PC-9 (cell line): ENCODE measurements around the gene MMAB. TPM values are rescaled to one million over a fixed set of nuclear protein-coding genes. Genes with fewer than 3 reads are reported as not detected.
A peak's percentile ranks its signal among the peaks of the same experiment; 100 is the strongest.

Experiments
- BruUV-seq: library from RNA; stranded (reverse); fragments of 400-500 nt; replicated peaks from 2 replicates; lab custom pipeline; 2021; lab: Mats Ljungman, UMichigan
- CTCF ChIA-PET: fragments of 300-600 bp; sonication (Branson Sonifier 250); formaldehyde crosslinking; loops from one replicate; lab custom pipeline; 2022; ENCODE audit warnings: antibody characterized with exemption; lab: Charles Lee
- POLR2A ChIA-PET: fragments of 300-600 bp; sonication (Branson Sonifier 250); formaldehyde crosslinking; loops from one replicate; lab custom pipeline; 2022; ENCODE audit warnings: antibody characterized with exemption; ENCODE audit not compliant: unreplicated experiment; lab: Charles Lee
- DNase-seq, 2 experiments: peaks; one replicate each; pipeline versions ENCODE4 v3.0.0 to v3.0.0-alpha.2; 2015 to 2022; ENCODE audit warnings: mixed read lengths in 1 of 2
- H2AFZ ChIP-seq: fragments of 200-600 bp; sonication (generic); 2 replicates; pipeline ENCODE4 v1.8.1; 2017; ENCODE audit warnings: antibody characterized with exemption
- H3F3A ChIP-seq: fragments of 200-600 bp; sonication (generic); 2 replicates; pipeline ENCODE4 v1.8.1; 2017; ENCODE audit warnings: antibody characterized with exemption, mild to moderate bottlenecking, low read depth; ENCODE audit not compliant: insufficient read depth
- H3K27ac ChIP-seq: fragments of 200-600 bp; sonication (generic); 2 replicates; pipeline ENCODE4 v1.6.1; 2016; ENCODE audit warnings: mixed run types
- H3K27me3 ChIP-seq: fragments of 200-600 bp; sonication (generic); 2 replicates; pipeline ENCODE4 v1.6.1; 2016; ENCODE audit warnings: low read depth, mixed run types; ENCODE audit not compliant: insufficient read depth
- H3K36me3 ChIP-seq: fragments of 200-600 bp; sonication (generic); 2 replicates; pipeline ENCODE4 v1.6.1; 2016; ENCODE audit warnings: low read depth, mixed run types
- H3K4me1 ChIP-seq: fragments of 200-600 bp; sonication (generic); replicated peaks from 2 replicates; pipeline ENCODE4 v1.6.1; 2016; ENCODE audit warnings: mixed run types; ENCODE audit not compliant: insufficient read depth
- H3K4me2 ChIP-seq: fragments of 200-600 bp; sonication (generic); 2 replicates; pipeline ENCODE4 v1.6.1; 2017; ENCODE audit warnings: mixed run types
- H3K4me3 ChIP-seq: fragments of 200-600 bp; sonication (generic); 2 replicates; pipeline ENCODE4 v1.6.1; 2016; ENCODE audit warnings: mixed run types
- H3K79me2 ChIP-seq: fragments of 200-600 bp; sonication (generic); 2 replicates; pipeline ENCODE4 v1.6.1; 2017; ENCODE audit warnings: low read depth, mixed run types
- H3K9me2 ChIP-seq: fragments of 200-600 bp; sonication (generic); 2 replicates; pipeline ENCODE4 v1.8.1; 2017; ENCODE audit warnings: mild to moderate bottlenecking; ENCODE audit not compliant: insufficient read depth
- H3K9me3 ChIP-seq: fragments of 200-600 bp; sonication (generic); 2 replicates; pipeline ENCODE4 v1.8.1; 2016; ENCODE audit warnings: low read depth; ENCODE audit not compliant: insufficient read depth
- H4K20me1 ChIP-seq: fragments of 200-600 bp; sonication (generic); 2 replicates; pipeline ENCODE4 v1.8.1; 2017; ENCODE audit not compliant: insufficient read depth
- CTCF ChIP-seq: fragments of 200-600 bp; sonication (generic); conservative IDR thresholded peaks from 2 replicates; pipeline ENCODE4 v1.6.1; 2017; ENCODE audit warnings: mixed run types, antibody characterized with exemption, mild to moderate bottlenecking, moderate library complexity
- EZH2 ChIP-seq: fragments of 200-600 bp; sonication (generic); IDR thresholded peaks from 2 replicates; pipeline ENCODE4 v1.8.0; 2017; ENCODE audit warnings: antibody characterized with exemption, low read depth
- intact Hi-C: fragments of 100-400 bp; cut with micrococcal nuclease; formaldehyde crosslinking; loops from one replicate; pipeline ENCODE4 v1.10.0; 2022; ENCODE audit not compliant: unreplicated experiment
- total RNA-seq: library from RNA; stranded (reverse); gene quantifications from 2 replicates; pipeline ENCODE4 v1.2.3, GENCODE V29; 2021

The MMAB gene
- total RNA-seq, 1 experiment from 2014 or later: 84.3 TPM

GRCh38 chr12:109612975-109613502, 39.7 kb upstream of the MMAB start:
- no TSS peak for BruUV-seq
- POLR2A ChIA-PET: no interaction called here

GRCh38 chr12:109612003-109612402, 38.7 kb upstream of the MMAB start:
- H3K36me3 ChIP-seq: no peaks in the 10 kb centered on the region
- no peaks in the 10 kb centered on the region for H3F3A ChIP-seq
- no peaks in the 10 kb centered on the region for H3K9me2 ChIP-seq
- H3K4me1 ChIP-seq: no peaks in the 10 kb centered on the region
- BruUV-seq: no TSS peak
- H4K20me1 ChIP-seq: no peaks in the 10 kb centered on the region
- H3K79me2 ChIP-seq: no peaks in the 10 kb centered on the region
- H2AFZ ChIP-seq: no peak overlapping the region
- POLR2A ChIA-PET: no interaction called here
- DNase-seq: no peak
- no peaks in the 10 kb centered on the region for H3K9me3 ChIP-seq
- intact Hi-C loops: no loop called here
- TF ChIP-seq EZH2 (no peak), CTCF (no peak)
- peaks cover 57% of the 10 kb centered on the region for H3K27me3 ChIP-seq
- no peak overlapping the region for H3K4me2 ChIP-seq
- CTCF ChIA-PET: no interaction called here
- H3K27ac ChIP-seq: no peak overlapping the region
- no peak overlapping the region for H3K4me3 ChIP-seq

More at GRCh38 chr12:109612975-109613502, 39.7 kb upstream of the MMAB start:
- no peaks in the 10 kb centered on the region for H3K9me2 ChIP-seq
- H3K4me1 ChIP-seq: no peaks in the 10 kb centered on the region
- no peaks in the 10 kb centered on the region for H3F3A ChIP-seq
- peaks cover 68% of the 10 kb centered on the region for H3K27me3 ChIP-seq
- no peaks in the 10 kb centered on the region for H3K79me2 ChIP-seq
- intact Hi-C loops: no loop called here
- H2AFZ ChIP-seq: no peak overlapping the region
- no peak for DNase-seq
- H3K36me3 ChIP-seq: no peaks in the 10 kb centered on the region
- no peak overlapping the region for H3K4me2 ChIP-seq
- no peaks in the 10 kb centered on the region for H3K9me3 ChIP-seq
- H3K27ac ChIP-seq: no peak overlapping the region
- H3K4me3 ChIP-seq: no peak overlapping the region
- no peak for TF ChIP-seq EZH2
- peak; percentile 56 for TF ChIP-seq CTCF
- no peaks in the 10 kb centered on the region for H4K20me1 ChIP-seq
- CTCF ChIA-PET: interaction anchor here (0.9 kb wide), 1 partner anchor 39 kb away, joined by 3 read pairs; the partner anchor contains the start of gene MVK

- ChIA-PET CTCF (no interaction called here), POLR2A (no interaction called here)
- no peak for DNase-seq
- intact Hi-C loops: no loop called here
- no TSS peak for BruUV-seq
- Histone ChIP-seq H3K79me2 (no peaks in the 10 kb centered on the region), H3K9me3 (no peaks in the 10 kb centered on the region), H3K4me2 (no peak overlapping the region), H3K4me3 (no peak overlapping the region), H3K27me3 (peaks cover 49% of the 10 kb centered on the region), H3K27ac (no peak overlapping the region), H3K4me1 (no peaks in the 10 kb centered on the region), H3K9me2 (no peaks in the 10 kb centered on the region), H4K20me1 (no peaks in the 10 kb centered on the region), H3K36me3 (no peaks in the 10 kb centered on the region), H2AFZ (no peak overlapping the region), H3F3A (no peaks in the 10 kb centered on the region)
- TF ChIP-seq CTCF (no peak), EZH2 (no peak)
These were observed 37.9 kb upstream of the MMAB start for GRCh38 chr12:109611223-109611622.
